Dermis microvascular lymphatic vessel endothelial cell (primary cell): ENCODE measurements around the gene PRKCI. TPM values are rescaled to one million over a fixed set of nuclear protein-coding genes. Genes with fewer than 3 reads are reported as not detected.
A peak's percentile ranks its signal among the peaks of the same experiment; 100 is the strongest.
"Not testable (repeated sequence)": the region's sequence is repeated elsewhere in the genome, so short reads cannot be mapped to it uniquely, and the experiment has no call there.

ENCODE experiments used
- DNase-seq, 2 donors: peaks; one replicate each; pipeline versions ENCODE4 v3.0.0 to v3.0.0-alpha.2; 2010; ENCODE audit warnings: low read depth in 2 of 2
- total RNA-seq: library from RNA; depleted of rRNA; stranded (reverse); fragments of >200 nt; gene quantifications from 2 replicates; pipeline ENCODE4 v1.2.1, GENCODE V29; 2014

The PRKCI gene
- total RNA-seq, 1 donor from 2014 or later = 22.9 TPM

DNA sequence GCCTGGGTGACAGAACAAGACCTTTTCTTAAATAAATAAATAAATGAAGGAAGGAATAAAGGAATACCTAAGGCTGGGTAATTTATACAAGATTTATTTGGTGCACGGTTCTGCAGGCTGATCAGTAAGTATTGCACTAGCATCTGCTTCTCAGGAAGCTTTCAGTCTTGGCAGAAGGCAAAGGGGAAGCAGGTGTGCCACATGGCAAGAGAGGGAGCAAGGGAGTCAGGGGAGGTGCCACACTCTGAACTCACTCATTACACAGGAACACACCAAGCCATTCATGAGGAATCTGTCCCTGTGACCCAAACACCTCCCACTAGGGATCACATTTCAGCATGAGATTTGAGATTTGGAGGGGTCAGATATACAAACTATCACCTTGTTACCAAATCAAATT, 56.4 kb downstream of the PRKCI start:
- DNase-seq = no peak

DNA sequence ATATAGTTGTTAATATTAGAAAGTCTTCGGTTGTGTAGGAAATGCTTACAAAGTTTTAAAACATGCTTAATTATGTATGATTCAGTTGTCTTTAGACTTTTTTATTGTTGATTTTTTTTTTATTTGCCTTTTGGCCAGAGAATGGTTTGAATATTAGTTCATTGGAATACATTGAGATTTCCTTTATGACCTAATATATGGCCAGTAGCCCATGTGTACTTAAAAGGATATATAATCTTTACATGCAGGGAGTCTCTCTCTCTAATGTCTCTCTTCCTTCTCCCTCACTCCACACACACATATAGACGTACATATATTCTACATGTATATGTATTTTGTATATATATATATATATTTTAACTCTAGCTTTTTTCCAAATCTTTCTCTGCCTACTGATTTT, 68.0 kb downstream of the PRKCI start:
- DNase-seq = no peak

DNA sequence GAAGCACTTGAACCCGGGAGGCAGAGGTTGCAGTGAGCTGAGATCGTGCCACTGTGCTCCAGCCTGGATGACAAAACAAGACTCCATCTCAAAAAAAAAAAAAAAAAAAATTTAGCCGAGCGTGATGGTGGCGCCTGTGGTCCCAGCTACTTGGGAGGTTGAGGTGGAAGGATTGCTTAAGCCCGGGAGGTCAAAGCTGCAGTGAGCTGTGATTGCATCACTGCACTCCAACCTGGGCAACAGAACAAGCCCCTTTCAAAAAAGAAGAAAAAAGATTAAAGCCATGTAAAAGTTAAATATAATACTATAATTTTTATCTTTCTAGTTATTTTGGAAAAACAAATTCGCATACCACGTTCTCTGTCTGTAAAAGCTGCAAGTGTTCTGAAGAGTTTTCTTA, 73.4 kb downstream of the PRKCI start:
- no peak for DNase-seq

DNA sequence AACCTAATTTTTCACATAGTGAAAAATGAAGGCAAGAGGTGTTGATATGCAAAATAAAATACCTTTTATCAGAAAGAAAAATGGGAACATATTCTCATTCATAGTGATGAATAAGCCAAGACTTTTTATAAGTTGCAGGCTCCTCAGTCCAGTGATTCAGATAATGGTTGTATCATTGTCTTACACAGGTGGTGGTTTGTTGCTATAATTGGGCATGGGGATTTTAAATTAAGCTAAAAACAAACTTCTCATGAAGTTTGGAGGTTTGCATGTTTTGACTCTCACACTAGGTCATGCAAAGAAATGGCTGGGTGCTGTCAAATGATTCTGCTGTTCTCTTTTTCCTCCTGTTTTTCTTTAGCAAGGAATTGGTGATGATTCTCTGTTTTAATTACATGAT, 74.5 kb downstream of the PRKCI start:
- DNase-seq = no peak

DNA sequence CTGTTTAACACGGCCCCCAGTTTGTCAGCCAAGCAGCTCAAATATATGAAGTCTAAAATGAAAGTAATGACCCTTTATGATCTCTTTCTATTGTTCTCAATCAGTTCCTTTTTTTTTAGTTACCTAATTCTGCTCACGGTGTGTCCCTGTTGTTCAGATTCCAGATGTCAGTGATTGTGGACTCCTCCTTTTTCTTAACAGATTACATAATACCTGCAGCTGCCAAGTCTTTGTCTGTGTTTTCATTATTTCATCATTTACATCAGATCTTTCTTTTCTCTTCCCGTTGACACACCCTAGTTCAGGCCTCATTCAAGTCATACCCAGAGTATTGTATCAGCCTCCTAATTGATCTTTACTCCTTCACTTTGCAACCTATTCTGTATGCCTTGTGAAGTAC, 79.2 kb downstream of the PRKCI start:
- DNase-seq = peak in 1 of 2 donors; percentile 47

DNA sequence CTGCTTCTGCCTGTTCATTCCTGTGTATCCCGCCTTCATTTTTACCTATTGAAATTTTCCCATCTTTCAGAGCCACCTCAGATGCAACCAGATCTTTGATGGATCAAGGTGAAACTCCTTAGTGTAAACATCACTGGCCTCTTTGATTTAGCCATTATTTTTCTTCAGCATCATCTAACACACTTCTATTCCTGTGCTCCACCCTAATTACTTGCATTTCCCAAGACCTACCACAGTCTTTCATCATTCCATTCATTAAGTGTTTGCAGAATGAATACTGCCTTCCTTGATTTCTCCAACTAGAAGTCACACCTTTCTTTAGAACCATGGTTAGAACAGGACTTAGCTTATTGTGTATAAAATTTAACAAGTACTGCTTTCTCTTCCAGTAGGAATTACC, 79.8 kb downstream of the PRKCI start:
- DNase-seq = no peak

DNA sequence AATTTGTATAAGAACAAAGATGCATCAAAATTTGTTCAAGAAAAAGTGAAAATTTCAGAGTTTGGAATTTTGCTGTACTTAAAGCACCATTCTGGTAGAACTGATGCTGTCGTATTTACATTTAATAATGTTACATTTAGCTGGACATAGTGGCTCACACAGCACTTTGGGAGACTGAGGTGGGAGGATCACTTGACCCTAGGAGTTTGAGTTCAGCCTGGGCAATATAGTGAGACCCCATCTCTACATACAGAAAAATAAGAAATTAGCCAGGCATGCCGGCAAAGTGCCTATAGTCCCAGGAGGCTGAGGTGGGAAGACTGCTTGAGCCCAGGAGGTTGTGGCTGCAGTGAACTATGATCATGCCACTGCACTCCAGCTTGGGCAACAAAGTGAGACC, 83.8 kb downstream of the PRKCI start:
- no peak for DNase-seq

DNA sequence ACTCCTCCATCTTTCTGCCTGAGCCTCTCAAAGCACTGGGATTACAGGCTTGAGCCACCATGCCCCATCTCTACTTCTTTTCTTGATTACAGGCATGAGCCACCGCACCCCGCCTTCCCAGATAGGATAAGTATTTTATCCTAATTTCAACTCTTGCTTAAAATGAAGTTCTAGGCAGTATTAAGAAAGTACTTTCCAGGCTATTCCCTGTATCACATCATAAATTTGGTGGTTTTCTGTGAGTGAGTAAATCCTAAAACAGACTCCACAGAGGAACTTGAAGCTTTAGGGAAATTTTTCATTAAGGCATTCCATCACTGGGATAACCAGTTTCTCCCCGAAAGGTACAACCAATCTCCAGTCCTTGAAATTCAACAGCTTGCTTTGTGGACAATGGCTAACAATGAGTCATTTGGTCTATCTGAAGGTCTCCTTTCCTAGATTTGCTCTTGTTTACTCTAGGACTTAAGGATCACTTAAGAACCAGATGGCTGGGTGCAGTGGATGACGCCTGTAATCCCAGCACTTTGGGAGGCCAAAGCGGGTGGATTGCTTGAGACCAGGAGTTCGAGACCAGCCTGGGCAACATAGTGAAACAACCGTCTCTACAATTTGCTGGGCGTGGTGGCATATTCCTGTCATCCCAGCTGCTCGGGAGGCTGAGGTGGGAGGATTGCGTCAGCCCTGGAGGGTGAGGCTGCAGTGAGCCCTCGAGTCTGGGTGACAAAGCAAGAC, 85.6 kb downstream of the PRKCI start:
- DNase-seq = peak in 1 of 2 donors; percentile 6

DNA sequence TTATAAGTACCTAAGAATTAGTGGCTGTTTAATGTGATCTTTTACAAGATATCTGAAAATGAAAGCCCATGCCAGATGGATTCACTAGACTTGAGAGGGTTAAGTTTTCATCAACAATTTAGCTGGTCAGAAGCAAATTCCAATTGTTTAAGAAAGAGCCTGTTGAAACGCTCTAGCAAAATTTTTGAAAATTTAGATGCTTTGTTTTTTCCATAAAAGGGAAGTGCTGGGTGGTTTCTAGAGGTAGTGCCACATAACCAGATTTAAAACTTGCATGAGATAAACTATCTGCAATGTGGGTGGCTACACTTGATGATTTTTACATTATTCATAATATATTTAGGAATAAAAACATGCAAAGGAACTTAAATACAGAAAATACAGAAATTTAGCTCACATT, 86.8 kb downstream of the PRKCI start:
- no peak for DNase-seq

DNA sequence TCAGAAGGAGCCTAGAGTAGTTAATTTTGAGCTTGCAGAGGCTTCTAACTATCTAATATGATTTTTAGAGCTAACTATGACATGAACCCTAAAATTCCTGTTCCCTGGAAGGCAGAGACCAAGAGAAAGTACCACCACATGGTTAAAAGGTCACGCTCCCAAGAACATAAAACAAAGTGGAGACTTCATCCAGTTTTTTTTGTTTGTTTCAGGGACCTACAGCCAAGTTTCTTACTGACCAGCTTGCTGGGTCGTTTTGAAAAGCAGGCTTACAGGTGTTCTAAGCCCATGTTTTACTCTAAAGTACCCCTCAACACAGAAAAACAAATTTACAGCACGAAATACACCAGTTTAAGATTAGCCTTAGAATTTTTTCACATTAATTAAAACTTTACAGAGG, 95.7 kb downstream of the PRKCI start:
- no peak for DNase-seq

DNA sequence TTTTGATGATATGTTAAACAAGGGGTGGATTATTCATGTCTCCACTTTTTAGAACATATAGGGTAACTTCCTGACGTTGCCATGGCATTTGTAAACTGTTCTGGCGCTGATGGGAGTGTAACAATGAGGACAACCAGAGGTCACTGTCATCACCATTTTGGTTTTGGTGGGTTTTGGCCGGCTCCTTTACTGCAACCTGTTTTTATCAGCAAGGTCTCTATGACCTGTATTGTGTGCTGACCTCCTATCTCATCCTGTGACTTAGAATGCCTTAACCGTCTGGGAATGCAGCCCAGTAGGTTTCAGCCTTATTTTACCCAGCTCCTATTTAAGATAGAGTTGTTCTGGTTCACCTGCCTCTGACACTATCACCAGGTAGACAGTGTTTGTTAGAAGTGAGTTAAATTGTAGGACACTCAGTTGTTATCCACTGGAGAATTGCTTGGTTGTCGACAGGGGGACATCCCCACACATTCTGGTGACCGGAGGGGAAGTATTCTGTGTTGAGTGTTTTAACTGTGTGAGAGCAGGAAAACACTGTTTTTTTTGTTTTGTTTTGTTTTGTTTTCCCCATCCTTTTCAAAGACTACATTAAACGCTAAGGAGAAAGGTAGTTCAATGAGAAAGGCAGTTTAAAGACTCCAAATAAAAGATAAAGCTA, 98.4 kb downstream of the PRKCI start:
- peak; percentile 25 to 81 for DNase-seq

DNA sequence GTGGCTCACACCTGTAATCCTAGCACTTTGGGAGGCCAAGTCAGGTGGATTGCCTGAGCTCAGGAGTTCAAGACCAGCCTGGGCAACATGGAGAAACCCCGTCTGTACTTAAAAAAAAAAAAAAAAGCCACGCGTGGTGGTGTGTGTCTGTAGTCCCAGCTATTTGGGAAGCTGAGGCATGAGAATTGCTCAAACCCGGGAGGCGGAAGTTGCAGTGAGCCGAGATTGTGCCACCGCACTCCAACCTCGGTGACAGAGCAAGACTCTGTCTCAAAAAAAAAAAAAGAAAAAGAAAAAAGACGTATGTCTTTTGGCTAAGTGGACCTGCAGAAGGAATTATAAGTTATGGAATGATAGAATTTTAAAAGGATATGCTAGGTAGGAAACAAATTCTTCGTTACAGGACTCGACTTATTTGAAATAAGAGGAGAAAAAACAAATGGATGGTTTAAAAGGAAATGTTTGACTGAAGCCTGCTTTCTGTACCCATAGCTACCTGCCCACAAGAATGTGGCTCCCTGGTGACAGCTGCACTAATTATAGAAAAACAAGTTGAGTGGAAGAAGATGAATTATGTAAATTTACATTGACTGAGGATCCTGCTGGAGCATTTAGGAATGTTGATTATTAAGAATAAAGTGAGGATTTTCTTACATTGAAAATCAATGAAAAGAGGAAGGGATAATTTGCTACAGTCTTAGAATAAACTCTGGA, 99.3 kb downstream of the PRKCI start:
- no peak for DNase-seq

DNA sequence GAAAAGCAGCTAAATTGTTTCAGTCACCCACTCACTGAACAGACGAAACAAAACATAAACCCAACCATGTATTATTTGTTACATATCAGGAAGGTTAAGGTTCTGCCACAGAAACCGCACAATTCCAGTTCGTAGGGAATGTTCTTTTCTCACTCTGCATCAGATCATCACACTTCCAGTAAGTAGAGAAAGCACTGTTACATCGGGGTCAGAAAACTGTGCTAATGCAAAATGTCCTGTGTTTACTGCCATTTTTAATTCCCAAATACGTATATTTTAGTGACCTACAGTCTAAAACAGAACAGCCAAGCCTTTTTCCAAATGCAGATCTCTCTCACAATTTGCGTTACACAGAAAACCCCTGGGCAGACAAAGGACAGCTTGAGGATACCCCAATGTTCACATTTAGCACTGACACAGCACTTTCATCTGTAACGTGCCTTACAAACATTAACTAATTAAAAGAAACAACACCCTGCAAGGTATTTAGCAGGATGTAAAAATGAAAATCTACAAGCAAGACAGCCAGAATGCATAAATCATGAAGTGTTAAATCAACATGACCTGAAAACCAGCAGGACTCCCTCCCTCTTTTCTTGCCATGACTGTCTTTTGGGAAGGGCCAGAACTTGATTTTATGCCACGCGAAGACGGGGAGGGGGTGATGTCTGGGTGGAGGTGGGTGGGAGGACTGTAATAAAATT, 100.5 kb downstream of the PRKCI start:
- no peak for DNase-seq

DNA sequence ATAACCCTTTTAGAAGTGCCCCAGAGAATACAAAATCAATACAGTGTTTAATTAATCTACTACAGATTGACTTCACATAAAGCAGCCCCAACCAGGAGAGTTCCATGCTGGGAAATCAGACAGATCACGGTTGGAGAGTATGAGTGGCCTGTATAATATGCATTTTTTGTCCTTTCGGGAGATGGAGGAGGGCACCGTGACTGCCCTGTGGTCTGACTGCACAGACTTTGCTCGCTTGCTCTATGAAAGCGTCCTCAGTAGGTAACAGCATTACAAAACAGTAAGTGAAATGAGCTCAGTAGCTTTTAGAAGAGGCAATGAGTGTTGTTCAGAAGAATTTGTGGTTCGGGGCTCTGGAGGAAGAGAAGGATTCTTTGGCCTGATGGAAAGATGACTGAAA, 101.1 kb downstream of the PRKCI start:
- DNase-seq = no peak

DNA sequence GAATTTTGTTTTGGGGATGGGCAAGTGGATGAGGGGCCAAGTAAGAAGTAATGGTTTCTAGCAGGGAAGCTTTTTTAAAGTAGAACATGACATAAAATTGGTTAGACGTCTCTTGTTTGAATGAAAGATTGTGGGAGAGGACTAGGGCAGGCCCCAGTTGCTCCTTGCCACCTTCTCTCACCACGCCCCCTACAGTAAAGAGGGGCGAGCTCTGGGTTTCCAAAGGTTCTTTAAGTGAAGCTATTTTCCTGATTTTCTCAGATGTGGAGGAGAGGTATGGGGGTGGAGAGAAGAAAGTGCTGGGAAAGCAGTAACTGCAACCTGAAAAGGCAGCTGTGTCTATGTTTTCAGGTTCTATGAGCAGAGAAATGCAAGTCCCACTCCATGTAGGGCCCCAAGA, 102.7 kb downstream of the PRKCI start:
- DNase-seq = no peak

DNA sequence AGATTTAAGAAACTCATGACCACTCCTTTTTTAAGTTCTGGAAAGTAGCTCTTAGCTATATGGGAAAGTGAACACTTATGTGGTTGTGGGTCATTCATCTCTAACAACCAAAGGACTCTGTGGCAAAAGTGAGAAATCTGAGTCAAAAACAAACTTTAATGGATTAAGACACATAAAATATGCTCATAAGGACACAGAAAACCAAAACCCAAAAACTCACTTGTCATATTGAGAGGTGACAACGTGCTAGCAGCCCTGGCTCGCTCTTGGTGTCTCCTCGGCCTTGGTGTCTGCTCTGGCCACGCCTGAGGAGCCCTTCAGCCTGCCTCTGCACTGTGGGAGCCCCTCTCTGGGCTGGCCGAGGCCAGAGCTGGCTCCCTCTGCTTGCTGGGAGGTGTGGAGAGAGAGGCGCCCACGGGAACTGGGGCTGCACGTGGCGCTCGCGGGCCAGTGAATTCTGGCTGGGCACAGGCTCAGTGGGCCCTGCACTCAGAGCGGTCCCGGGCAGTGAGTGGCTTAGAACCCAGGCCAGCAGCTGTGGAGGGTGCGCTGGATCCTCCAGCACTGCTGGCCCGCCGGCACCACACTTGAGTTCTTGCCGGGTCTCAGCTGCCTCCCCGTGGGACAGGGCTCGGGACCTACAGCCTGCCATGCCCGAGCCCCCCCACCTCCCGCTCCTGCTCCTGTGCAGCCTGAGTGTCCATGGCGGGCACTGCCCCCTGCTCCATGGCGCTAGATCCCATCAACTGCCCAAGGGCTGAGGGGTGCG, 105.0 kb downstream of the PRKCI start:
- no peak for DNase-seq

DNA sequence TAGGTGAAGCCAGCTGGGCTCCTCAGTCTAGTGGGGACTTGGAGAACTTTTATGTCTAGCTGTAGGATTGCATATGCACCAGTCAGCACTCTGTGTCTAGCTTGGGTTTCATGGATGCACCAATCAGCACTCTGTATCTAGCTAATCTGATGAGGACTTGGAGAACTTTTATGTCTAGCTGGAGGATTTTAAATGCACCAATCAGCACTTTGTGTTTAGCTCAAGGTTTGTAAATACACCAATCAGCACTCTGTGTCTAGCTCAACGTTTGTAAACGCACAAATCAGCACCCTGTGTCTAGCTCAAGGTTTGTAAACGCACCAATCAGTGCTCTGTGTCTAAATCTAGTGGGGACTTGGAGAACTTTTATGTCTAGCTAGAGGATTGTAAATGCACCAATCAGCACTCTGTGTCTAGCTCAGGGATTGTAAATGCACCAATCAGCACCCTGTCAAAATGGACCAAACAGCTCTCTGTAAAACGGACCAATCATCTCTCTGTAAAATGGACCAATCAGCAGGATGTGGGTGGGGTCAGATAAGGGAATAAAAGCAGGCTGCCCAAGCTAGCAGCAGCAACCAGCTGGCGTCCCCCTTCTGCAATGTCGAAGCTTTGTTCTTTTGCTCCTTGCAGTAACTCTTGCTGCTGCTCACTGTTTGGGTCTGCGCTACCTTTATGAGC, 105.8 kb downstream of the PRKCI start:
- not testable (repeated sequence) for DNase-seq

DNA sequence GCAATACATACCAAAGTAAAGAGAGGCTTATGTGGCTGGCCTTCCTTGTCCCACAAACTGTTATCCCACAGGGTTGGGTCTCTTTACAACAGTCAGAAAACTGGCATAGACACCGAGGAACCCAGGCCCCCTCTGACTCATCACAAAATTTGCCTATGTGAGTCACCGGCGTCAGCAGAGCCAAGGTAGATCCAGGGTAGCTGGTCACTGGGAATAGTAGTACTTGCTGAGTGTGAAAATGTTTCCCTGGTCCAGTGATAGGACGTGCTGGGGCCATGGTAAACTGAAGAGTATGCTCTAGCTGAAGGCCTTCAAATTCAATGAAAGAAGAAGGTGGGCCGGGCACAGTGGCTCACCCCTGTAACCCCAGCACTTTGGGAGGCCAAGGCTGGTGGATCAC, 108.1 kb downstream of the PRKCI start:
- peak in 1 of 2 donors; percentile 26 for DNase-seq

DNA sequence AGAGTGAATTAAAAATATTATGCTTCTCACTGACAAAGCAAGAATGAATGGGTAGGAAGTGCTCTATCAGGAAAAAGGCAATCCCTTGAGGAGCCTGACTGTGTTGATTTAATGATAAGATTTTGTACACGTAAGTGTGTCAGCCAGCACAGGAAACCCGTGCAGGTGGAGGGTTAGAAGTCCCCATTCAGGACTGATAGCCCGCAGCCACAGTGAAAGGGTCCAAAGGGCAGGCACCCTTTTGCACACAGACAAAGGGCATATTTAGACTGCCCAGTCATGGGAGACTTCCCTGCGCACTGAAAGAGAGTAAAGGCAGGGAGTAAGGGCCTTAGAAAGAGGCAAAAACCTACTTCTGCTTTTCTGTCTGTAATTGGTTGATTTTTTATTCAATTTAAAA, 108.9 kb downstream of the PRKCI start:
- peak in 1 of 2 donors; percentile 84 for DNase-seq

DNA sequence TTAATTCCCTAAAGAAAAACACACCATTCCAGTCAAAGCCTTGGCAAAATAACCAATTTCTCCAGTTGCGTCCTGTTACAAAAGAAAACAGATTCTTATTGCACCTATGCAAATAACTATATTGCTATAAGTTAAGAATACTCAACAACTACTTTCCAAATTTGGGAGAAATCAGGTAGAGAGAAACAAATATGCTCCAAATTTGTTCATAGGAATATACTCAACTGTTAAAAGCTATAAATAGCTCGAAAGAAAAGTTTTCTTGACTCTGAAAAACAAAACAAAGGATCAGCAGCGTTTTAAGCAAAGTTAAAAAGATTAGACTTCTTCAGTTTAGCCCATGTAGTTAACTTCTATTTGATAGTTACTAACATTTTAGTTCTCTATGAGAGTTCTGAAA, 115.2 kb downstream of the PRKCI start:
- DNase-seq = no peak
